T47D (cell line): ENCODE measurements around the gene NUFIP2.
"Not testable (repeated sequence)": the region's sequence is repeated elsewhere in the genome, so short reads cannot be mapped to it uniquely, and the experiment has no call there.

ENCODE experiments used
- DNase-seq, 2 experiments: peaks; one replicate each; pipeline versions ENCODE4 v3.0.0 to v3.0.0-alpha.2; 2011 to 2012; ENCODE audit warnings: low read depth in 1 of 2, low spot score in 1 of 2
- JUND ChIP-seq: IDR thresholded peaks from 2 replicates; pipeline ENCODE4 v1.6.1; 2012; ENCODE audit warnings: low read depth
- in situ Hi-C: cut with HindIII; loops from 2 replicates; pipeline ENCODE4 v1.10.0; 2016; ENCODE audit warnings: low sequenced_read_pairs, low pct_unique_long_range_greater_than_20kb

NUFIP2 gene

DNA sequence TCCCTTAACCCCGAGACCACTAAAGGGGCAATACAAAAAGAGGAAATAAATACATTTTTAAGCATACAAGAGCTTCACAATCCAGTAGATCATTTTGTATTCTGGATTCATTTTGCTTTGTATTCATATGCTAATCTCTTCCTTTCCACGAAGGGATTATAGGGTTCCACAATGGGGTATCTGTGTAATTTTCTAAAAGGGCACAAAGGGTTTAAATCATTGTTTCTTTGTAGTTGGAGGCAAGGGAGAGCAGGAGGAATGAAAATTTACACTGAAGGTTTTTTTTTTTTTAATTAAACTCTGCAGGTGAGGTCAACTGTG, 592 bp upstream of the NUFIP2 start:
- in situ Hi-C loops: no loop called here
- DNase-seq: no peak
- no peak for TF ChIP-seq JUND

DNA sequence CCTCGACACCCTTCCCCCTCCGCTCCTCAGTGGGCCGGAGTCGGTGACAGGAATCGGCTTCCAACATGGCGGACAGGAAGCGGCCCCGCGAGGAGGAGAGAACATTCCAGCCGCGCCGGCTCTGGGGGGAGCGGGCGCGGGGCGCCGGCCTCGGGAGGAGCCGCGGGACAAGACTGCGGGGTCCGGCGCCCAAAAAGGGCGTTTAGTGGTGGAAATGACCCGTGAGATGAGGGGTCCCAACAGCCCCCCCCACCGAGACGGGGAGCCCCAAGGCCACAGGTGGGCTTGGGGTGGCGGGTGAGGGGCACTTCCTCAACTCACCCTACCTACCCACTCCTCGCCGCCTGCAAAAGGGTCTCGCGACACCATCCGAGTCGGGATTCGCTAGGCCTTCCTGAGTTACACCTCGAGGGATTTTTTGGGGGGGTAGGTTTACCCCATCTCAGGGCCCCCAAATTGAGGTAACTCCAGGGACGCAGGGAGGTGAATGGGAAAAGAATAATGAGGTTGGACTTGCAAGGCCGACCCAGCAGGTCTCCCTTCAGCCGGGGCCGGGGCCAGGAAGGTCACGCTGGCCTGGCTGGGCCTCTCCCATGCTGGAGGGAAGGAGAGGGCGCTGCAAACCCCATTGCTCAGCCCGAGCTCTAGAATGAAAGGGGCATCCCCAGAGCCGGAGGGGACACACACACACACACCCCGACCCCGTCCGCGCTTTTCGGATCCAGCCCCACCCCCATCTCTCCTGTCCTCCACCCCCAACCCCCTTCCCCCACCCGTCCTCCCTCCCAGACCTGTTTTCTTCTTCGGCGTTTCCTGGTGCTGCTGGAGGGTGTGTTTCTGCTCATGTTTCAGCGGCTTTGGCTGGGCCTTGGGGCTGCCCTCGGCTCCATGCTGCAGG, 707 bp downstream of the NUFIP2 start:
- peak; percentile 65 to 75 for DNase-seq
- TF ChIP-seq JUND: no peak
- in situ Hi-C loops: no loop called here

DNA sequence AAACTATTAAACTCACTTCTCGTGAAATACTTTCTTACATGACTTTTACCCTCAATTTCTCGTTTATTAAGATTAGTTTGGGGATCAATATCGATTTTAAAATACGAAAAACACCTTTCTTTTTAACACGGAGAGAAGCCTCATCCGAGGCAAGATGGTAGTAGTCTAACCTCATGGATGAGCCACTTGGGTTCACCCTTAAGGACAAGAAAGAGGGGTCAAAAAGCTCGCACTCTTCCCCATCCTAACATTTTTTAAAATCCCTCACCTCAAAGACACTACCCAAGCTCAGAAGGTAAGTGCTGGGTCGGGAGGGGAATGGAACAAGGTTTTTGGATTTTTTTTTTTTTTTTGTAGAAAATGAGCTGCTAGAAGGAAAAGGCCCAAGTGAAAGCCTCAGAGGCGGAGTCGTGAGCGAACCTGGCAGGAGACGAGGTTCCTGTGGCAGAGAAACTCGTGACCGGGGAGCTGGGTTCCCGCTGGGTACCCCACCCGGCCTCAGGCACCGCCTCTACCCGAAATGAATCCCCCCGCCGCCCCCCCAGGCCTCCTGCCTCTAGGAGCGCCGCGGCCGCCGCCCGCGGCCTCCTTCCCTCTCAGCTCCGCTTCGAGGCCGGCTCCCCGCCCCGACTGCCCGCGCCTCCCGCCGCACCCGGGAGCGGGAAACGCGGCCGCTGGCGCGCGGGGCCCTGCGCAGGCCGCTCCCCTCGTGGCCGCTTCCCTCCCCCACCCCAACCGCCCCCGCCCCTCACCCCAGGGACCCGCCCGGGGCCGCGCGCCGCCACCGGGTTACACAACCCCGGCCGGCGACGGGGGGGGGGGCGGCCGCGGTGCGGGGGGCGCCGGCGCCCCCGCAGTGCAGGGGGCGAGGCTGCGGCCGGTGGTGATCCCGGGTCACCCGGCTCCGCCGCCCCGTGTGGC, 1.6 kb downstream of the NUFIP2 start:
- in situ Hi-C loops: no loop called here
- DNase-seq: peak; percentile 36 to 45
- no peak for TF ChIP-seq JUND

DNA sequence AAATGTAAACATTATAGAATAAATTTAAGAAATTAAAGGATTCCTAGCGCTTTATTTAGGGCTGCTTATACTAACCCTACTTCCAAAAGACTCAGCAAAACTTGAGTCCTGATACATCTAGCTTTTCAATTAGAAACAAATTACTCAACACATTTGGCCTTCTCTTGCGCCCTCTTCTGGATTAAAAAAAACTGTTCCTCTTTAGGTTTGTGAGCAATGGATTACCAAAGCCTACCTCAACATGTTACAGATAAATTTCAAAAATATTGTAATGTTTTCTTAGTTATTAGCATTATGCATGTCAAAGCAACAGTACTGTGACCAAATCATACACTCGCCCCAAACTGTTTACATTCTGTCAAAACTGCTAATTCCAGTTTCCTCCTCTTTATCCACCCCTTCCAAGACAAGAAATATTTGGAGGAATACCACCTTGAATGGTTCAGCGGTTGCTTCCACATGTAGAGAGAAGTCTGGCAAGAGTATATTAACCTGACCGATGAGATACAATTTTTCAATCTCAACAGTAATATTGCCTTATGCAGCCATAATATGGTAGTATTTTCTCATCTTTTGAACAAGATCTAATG, 2.7 kb downstream of the NUFIP2 start:
- in situ Hi-C loops: no loop called here
- TF ChIP-seq JUND: no peak
- peak; percentile 53 to 83 for DNase-seq

DNA sequence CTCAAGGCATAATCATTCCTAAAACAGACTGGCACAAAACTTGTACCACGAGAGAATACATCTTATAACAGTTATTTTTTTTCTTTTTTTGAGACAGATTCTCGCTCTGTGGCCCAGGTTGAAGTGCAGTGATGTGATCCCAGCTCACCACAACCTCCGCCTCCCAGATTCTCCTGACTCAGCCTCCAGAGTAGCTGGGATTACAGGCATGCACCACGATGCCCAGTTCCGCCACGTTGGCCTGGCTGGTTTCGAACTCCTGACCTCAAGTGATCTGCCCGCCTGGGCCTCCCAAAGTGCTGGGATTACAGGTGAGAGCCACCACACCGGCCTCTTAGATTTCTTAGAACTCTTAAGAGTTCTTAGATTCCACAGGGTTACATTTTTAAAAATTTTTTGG, 4.1 kb downstream of the NUFIP2 start:
- DNase-seq: no peak
- TF ChIP-seq JUND: no peak
- in situ Hi-C loops: no loop called here

DNA sequence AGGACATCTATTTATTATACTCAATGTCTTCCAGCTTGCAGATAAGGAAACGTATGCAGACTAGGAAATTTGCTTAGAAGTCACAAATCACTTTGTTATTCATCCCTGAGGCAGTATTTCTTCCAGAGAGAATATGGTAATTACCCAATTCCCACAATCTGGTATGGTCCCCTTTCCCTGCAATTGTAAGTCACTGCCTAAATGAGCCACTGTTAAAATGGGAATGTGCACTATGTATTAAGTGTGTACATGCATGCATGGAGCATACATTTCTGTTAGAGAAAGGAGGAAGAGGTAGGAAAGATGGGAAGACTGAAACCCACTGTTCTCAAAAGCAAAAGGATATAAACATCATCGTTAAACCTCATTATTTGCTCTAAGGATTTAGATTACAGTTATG, 10.0 kb downstream of the NUFIP2 start:
- no peak for TF ChIP-seq JUND
- no peak for DNase-seq
- in situ Hi-C loops: no loop called here

DNA sequence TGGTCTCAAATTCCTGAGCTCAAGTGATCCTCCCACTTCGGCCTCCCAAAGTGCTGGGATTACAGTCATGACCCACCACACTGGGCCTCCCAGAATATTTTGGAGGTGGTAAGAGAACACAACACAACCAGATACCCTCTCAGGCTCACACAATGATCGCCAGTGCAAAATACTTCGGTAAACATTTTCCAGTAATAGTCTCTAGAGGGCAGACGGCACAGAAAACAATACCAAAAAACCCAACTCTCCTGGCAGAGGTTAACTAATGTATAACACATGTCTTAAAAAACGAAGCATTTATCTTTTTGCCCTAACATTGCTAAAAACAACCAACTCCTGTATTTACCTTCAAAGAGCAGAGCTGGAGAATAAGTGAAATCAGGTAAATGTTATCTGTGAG, 10.5 kb downstream of the NUFIP2 start:
- in situ Hi-C loops: no loop called here
- no peak for TF ChIP-seq JUND
- DNase-seq: peak in 1 of 2 experiments; percentile 24

DNA sequence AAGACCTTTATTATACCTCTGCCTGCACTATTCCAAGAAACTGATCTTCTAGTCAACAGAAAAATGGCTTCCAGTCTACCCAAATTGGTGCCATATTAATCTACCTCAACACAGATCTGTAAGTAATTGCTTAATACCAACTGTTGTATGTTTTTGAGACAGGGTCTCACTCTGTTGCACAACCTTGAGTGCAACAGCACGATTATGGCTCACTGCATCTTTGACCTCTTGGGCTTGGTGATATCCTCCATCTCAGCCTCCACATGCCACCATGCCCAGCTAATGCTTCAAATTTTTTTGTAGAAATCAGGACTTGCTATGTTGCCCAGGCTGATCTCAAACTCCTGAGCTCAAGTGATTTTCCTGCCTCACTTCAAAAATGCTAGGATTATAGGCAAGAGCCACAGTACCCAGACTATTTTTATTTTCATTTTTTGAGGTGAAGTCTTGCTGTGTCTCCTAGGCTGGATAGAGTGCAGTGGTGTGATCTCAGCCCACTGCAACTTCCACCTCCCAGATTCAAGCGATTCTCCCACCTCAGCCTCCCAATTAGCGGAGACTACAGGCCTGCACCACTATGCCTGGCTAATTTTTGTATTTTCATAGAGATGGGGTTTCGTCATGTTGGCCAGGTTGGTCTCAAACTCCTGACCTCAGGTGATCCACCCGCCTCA, 14.4 kb downstream of the NUFIP2 start:
- in situ Hi-C loops: no loop called here
- no peak for DNase-seq
- no peak for TF ChIP-seq JUND

DNA sequence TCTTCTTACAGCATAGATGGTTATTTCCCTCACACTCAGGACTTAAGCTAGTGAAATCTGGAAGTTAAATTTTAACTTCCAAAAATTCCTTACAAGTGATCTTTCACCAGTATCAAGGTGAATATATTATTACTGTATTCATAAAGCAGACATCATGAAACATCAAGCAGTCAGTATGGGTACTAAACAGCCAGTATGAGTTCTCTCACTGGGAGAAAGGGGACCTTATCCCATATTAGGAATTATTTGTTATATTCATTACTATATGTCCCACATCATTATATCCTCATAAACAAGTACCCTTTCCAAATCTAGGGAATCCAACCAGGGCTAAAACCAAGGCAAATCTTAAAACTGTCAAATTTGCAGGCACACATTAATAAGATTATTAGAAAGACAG, 15.3 kb downstream of the NUFIP2 start:
- no peak for DNase-seq
- in situ Hi-C loops: no loop called here
- TF ChIP-seq JUND: no peak

DNA sequence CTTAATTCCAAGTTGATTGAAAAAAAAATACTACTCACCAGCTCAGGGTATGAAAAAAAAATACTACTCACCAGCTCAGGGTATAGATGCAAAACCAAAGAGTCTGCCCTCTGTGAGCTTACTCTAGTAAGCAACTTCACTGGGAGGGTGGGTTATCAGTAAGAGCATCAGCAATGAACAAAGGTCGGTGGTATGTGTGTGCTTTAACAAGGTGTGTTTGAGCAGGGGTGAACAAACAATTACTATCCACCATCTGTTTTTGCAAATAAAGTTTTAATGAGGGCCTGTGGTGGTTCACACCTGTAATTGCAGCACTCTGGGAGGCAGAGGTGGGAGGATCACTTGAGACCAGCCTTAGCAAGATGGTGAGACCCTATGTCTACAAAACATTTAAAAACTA, 20.0 kb downstream of the NUFIP2 start:
- in situ Hi-C loops: no loop called here
- TF ChIP-seq JUND: no peak
- DNase-seq: peak in 1 of 2 experiments; percentile 32

DNA sequence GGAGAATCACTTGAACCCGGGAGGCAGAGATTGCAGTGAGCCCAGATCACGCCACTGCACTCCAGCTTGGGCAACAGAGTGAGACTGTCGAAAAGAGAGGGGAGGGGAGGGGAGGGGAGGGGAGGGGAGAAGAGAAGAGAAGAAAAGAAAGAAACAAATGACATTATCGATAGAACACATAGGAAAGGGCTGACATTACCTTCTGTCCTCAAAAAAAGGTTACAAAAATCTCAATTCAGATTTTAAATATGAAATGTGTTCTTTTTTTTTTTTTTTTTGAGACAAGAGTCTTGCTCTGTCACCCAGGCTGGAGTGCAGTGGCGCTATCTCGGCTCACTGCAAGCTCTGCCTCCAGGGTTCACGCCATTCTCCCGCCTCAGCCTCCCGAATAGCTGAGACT, 22.0 kb downstream of the NUFIP2 start:
- in situ Hi-C loops, DNase-seq: not testable (repeated sequence)

DNA sequence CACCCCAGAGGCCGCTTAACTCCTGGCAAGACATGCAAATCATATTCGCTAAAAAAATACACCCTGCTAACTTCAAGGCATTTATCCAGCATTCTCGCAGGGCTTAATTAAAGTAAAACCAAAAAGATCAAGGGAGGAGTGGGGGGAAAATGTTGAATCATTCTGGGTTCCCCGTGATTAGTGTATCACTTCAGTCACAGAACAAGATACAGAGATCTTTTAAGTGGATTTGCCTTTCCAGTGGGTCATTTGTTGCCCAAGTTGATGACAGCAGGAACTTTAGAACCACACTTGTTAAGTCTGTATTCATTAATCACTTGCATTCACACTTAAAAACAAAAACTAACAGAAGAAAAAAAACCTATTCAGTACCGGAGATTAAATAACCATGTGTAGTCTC, 30.0 kb downstream of the NUFIP2 start:
- no peak for DNase-seq
- in situ Hi-C loops: no loop called here
- TF ChIP-seq JUND: no peak
